GM18505 (cell line): ENCODE data around the gene MTURN.
"Not testable (repeated sequence)": the region's sequence is repeated elsewhere in the genome, so short reads cannot be mapped to it uniquely, and the experiment has no call there.

Experiments
- ATAC-seq: cut with Tn5 transposase; IDR thresholded peaks from one replicate; pipeline ENCODE4 v1.9.1; 2021; ENCODE audit not compliant: unreplicated experiment
- POLR2A ChIP-seq: IDR thresholded peaks from 4 replicates; pipeline ENCODE4 v1.6.1; 2011; ENCODE audit warnings: borderline replicate concordance; ENCODE audit not compliant: insufficient read depth, insufficient read length; ENCODE audit errors: extremely low read depth

Gene MTURN

GRCh38 chr7:30134611-30135300, at the start of gene MTURN:
TSS of gene MTURN (plus strand) at chr7:30134986. CDS start at chr7:30135137, 151 bp downstream.
- ATAC-seq: peak; percentile 77
- no peak for TF ChIP-seq POLR2A

GRCh38 chr7:30086529-30086928, 48.3 kb upstream of the MTURN start:
- TF ChIP-seq POLR2A: no peak
- no peak for ATAC-seq

- no peak for TF ChIP-seq POLR2A
- ATAC-seq: no peak
Measured at GRCh38 chr7:30087371-30087770, 47.4 kb upstream of the MTURN start.

GRCh38 chr7:30088362-30088761, 46.4 kb upstream of the MTURN start:
- TF ChIP-seq POLR2A: no peak
- no peak for ATAC-seq

- TF ChIP-seq POLR2A: no peak
- ATAC-seq: no peak
Measured at GRCh38 chr7:30090111-30090510, 44.7 kb upstream of the MTURN start.

- ATAC-seq: no peak
- no peak for TF ChIP-seq POLR2A
Measured at GRCh38 chr7:30091491-30091912, 43.3 kb upstream of the MTURN start.

GRCh38 chr7:30091987-30092386, 42.8 kb upstream of the MTURN start:
- ATAC-seq: no peak
- TF ChIP-seq POLR2A: no peak

- no peak for ATAC-seq
- TF ChIP-seq POLR2A: no peak
Measured at GRCh38 chr7:30093420-30093952, 41.3 kb upstream of the MTURN start.

GRCh38 chr7:30098599-30098998, 36.2 kb upstream of the MTURN start:
- ATAC-seq: not testable (repeated sequence)

GRCh38 chr7:30102281-30102680, 32.5 kb upstream of the MTURN start:
- no peak for TF ChIP-seq POLR2A
- no peak for ATAC-seq

- no peak for ATAC-seq
- TF ChIP-seq POLR2A: no peak
Measured at GRCh38 chr7:30104157-30104556, 30.6 kb upstream of the MTURN start.

- TF ChIP-seq POLR2A: no peak
- ATAC-seq: no peak
Measured at GRCh38 chr7:30112103-30112713, 22.6 kb upstream of the MTURN start.

GRCh38 chr7:30113144-30113543, 21.6 kb upstream of the MTURN start:
- ATAC-seq: no peak
- TF ChIP-seq POLR2A: no peak

GRCh38 chr7:30114536-30115238, 20.1 kb upstream of the MTURN start:
- no peak for TF ChIP-seq POLR2A
- ATAC-seq: no peak

GRCh38 chr7:30115709-30116297, 19.0 kb upstream of the MTURN start:
- ATAC-seq: no peak
- TF ChIP-seq POLR2A: no peak
